ENCODE data around the gene ABCA2.

Gene ABCA2

DNA sequence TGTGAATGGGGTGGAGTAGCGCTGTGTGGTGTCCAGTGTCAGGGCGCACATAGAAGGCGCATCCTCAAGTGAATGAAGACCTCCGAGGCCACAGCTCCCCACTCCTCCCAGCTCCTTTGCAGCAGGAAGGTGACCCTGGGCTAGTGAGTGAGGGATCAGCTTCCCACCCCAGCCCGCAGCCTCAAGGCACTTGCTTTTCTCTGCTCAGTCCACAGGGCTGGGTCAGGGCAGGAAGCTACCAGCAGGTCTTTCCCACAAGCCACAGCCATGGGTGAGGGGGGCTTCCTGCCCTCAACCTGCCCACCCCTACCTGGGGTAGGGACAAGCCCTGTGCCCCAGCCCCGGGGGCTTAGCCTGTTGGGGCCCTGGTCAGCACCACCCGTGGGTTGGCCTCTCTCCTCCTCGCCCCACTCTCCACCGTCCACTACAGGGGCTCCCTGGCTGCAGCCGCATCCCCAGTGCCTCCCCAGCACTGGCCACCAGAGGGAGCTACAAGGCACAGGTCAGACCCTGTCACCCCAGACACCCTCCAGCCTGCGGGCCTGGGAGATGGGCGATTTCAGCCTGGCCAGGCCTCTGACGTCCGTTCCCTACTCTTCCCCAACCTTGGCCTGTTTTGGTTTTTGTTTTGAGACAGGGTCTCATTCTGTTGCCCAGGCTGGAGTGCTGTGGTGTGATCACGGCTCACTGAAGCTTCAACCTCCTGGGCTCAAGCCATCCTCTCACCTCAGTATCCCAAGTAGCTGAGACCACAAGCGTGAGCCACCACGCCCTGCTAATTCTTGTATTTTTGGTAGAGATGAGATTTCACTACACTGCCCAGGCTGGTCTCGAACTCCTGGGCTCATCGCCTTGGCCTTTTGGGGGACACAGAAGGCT is 1.3 kb upstream of the ABCA2 start:
- ChIA-PET POLR2A (interaction anchor here (0.7 to 1.6 kb wide), 2 partner anchors 41 to 212 kb away, joined by 4 read pairs; partner anchors contain the start of genes SAPCD2 and TUBB4B), CTCF (interaction anchor here (0.5 to 14.2 kb wide), 63 partner anchors 8 to 302 kb away, joined by 3 to 310 read pairs (median 5); partner anchors contain the start of genes AJM1, C8G, CLIC3 and CYSRT1)
- no peak overlapping the region; the same call in 1 of the 2 replicates for H3K4me3 ChIP-seq (ENCODE audit: low read depth, low read length)

DNA sequence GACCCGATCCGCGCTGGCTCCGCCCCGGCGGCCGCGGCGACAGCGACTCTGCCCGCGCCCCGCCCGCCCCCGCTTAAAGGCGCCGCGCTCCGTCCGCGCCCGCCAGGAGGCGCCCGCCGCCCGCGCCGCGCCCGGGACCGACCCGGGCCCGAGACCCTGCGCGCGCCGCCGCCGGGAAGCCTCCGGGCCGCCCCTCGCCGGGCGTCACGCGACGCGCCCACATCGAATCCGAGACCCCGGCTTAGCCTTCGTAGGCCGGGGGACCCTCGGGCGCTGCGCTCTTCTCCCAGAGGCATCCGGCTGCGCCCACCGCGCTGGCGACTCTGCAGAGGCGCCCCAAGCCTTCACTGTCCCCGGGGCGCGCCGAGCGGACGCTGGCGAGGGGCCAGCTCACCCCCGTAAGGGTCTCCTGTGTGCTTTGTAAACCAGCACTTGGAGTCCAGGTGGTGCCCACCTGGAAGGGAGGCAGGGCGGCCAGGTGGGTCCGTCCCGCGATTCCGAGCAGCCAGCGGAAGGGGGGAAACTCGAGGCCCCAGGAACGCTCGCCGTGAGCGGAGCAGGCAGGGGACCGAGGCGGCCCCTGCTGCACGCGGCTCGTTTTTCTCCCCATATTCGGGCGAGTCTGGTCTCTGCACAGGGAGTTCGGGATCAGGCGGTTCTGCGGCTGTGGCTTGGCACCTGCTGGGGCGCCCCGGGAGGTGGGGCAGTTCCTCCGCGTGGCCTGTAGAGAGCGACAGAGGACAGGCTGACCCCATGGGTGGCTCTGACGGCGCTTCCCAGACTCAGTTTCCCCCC is 423 bp upstream of the ABCA2 start:
- H3K4me3 ChIP-seq (ENCODE audit: low read depth, low read length): peak overlapping the region; percentile 59
- ChIA-PET POLR2A (interaction anchor here (1.6 kb wide), 1 partner anchor 42 kb away, joined by 4 read pairs; the partner anchor contains the start of gene SAPCD2), CTCF (interaction anchor here (0.7 to 14.2 kb wide), 54 partner anchors 8 to 301 kb away, joined by 3 to 310 read pairs (median 6); partner anchors contain the start of genes AJM1, C8G, CLIC3 and ENTPD2)
- TF ChIP-seq, protein P1, sequence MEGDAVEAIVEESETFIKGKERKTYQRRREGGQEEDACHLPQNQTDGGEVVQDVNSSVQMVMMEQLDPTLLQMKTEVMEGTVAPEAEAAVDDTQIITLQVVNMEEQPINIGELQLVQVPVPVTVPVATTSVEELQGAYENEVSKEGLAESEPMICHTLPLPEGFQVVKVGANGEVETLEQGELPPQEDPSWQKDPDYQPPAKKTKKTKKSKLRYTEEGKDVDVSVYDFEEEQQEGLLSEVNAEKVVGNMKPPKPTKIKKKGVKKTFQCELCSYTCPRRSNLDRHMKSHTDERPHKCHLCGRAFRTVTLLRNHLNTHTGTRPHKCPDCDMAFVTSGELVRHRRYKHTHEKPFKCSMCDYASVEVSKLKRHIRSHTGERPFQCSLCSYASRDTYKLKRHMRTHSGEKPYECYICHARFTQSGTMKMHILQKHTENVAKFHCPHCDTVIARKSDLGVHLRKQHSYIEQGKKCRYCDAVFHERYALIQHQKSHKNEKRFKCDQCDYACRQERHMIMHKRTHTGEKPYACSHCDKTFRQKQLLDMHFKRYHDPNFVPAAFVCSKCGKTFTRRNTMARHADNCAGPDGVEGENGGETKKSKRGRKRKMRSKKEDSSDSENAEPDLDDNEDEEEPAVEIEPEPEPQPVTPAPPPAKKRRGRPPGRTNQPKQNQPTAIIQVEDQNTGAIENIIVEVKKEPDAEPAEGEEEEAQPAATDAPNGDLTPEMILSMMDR (IDR thresholded peaks at IDR 0.05; ENCODE audit: insufficient read depth, low read length, missing control alignments): peak; percentile 53
- no peak for DNase-seq (ENCODE audit: low read depth, low spot score)

More for the DNA sequence above, 1.3 kb upstream of the ABCA2 start:
- TF ChIP-seq, protein P1 (IDR thresholded peaks at IDR 0.05; ENCODE audit: insufficient read depth, low read length, missing control alignments): peak; percentile 97
- no peak for DNase-seq (ENCODE audit: low read depth, low spot score)

DNA sequence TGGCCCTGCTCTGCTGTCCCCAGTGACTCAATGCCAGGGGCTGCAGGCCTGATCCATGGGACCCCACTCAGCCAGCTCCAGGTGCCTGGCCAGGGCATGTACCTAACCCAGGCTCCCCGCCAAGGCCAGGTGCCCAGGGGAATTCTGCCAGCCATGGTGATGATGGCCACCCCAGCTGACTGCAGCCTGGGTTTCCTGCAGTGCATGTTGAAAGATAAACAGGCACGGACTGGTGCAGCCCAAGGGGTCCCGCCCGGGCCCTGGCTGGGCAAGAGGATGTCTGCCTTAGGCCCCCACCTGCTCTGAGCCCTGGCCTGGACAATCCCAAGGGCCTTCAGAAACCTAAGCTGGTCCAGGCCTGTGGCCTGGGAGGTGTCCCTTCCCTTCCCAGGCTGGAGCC is 1.2 kb downstream of the ABCA2 start:
- no peak for DNase-seq (ENCODE audit: low read depth, low spot score)
- ChIA-PET POLR2A (interaction anchor here (0.7 to 0.8 kb wide), 2 partner anchors 30 to 139 kb away, joined by 3 read pairs; partner anchors contain the start of gene CLIC3), CTCF (interaction anchor here (0.7 to 14.2 kb wide), 10 partner anchors 9 to 184 kb away, joined by 3 to 310 read pairs (median 16); partner anchors contain the start of genes AJM1, C8G, ENTPD2 and NPDC1)

DNA sequence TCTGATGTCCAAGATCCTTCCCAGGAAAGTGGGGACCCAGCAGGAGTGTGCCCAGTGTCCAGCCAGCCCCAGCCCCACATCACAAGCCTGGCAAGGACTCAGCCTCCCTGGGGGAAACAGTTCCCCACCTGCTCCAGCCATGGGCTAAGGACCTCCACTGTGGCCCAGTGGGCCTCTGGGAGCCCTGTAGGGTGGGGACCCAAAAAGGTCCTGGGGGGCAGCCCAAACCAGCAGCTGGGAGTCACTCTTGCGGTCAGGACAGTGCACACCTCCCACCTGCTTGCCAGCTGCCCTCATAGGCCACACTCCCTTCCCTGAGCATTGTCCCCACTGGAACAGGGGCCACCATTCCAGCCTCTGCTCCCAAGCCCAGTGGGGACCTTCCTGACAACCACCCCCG is 1.7 kb downstream of the ABCA2 start:
- H3K4me3 ChIP-seq (ENCODE audit: low read depth, low read length): no peak overlapping the region
- ChIA-PET CTCF (interaction anchor here (0.7 to 14.2 kb wide), 8 partner anchors 10 to 183 kb away, joined by 3 to 310 read pairs (median 16); partner anchors contain the start of genes AJM1, C8G, ENTPD2 and NPDC1), POLR2A (interaction anchor here (0.7 to 0.8 kb wide), 2 partner anchors 30 to 139 kb away, joined by 3 read pairs; partner anchors contain the start of gene CLIC3)
- TF ChIP-seq, protein P1 (IDR thresholded peaks at IDR 0.05; ENCODE audit: insufficient read depth, low read length, missing control alignments): no peak
- DNase-seq (ENCODE audit: low read depth, low spot score): no peak

More for the DNA sequence above, 1.2 kb downstream of the ABCA2 start:
- peak overlapping the region; percentile 59 for H3K4me3 ChIP-seq (ENCODE audit: low read depth, low read length)
- TF ChIP-seq, protein P1 (IDR thresholded peaks at IDR 0.05; ENCODE audit: insufficient read depth, low read length, missing control alignments): no peak

DNA sequence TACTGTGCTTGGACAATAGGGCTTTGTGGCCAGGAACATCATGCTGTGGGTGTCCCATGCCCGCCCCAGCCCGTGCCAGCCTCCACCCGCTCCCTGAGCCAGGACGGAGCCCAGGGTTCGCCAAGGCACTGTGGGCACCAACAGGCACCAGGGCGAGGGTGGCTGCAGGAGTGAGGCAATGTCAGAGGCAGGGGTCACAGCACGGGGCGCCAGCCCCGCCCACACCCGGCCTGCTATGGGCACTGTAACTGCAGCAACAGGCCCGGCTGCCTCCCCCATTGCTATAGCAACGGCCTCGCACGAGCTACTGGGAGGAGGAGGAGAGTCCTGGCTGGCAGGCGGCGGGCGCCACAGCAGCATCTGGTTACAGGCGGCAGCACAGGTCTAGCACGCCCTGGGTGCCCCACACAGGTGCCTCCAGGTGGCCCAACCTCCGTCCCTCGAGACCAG is 2.5 kb downstream of the ABCA2 start:
- DNase-seq (ENCODE audit: low read depth, low spot score): no peak
- POLR2A ChIA-PET: no interaction called here

More for the DNA sequence above, 2.5 kb downstream of the ABCA2 start:
- TF ChIP-seq, protein P1 (IDR thresholded peaks at IDR 0.05; ENCODE audit: insufficient read depth, low read length, missing control alignments): no peak
- CTCF ChIA-PET: interaction anchor here (1.3 to 14.2 kb wide), 6 partner anchors 10 to 182 kb away, joined by 4 to 310 read pairs (median 48); partner anchors contain the start of genes AJM1, C8G, ENTPD2 and SAPCD2
- H3K4me3 ChIP-seq (ENCODE audit: low read depth, low read length): no peak overlapping the region
